GM21381 (cell line): Measurements from ENCODE around the gene ARF1.
A peak's percentile ranks its signal among the peaks of the same experiment; 100 is the strongest.
"Not testable (repeated sequence)": the region's sequence is repeated elsewhere in the genome, so short reads cannot be mapped to it uniquely, and the experiment has no call there.

Experiments used
- ATAC-seq: cut with Tn5 transposase; IDR thresholded peaks from one replicate; pipeline ENCODE4 v1.9.1; 2021; ENCODE audit warnings: mild to moderate bottlenecking, moderate library complexity; ENCODE audit not compliant: unreplicated experiment

ARF1 gene

DNA sequence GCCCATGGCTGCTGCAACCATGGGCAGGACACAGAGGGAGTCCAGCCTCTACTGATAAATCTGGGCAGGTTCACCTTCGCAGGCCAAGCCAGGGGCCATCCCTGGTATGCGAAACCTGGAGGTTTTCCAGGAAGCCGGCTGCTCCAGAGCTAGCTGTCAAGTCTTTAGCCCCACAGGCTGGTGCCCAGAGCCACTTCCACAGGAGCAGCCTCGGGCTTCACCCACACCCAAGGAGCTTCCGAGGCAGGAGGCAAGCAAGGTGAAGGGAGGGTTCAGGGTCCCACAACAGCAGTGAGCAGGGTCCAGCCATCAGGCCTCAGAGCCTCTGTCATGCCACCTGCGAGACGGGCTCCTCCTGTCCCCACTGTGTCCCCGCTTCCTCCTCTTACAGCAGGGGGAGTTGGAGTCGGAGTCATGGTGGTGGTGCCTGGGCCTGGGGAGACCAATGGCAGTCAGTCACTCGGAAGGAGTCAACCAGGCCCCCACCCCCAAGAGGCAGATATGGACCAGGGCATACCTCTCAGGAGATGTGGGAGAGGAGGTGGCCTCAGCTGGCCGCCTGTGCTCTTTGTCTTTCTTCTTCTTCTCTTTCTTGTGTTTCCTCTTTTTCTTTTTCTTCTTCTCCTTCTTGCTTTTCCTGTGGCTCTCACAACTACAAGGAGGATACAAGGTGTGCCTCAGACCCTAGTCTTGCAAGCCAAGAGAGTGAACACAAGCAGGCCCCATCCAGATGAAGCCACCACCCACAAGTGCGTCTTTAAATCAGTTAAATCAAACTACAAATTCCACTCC lies 18.5 kb downstream of the ARF1 start:
- ATAC-seq = no peak

DNA sequence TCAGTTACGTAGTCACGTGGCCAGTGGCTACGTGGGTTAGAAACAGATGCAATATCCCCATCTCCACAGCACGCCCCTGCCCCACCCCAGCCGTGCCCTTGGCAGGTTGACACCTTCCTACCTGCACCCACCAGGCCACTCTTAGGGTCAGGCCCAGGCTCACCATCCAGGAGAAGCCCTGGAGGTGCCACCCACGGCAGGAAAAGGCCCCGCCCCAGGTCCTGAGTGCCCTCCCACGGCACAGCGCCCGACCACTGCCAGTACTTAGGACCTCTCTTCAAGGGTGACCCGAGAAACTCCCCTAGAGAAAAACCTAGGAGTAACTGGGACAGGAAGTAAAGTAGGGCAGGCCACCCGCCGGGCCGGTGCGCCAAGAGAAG lies 19.1 kb downstream of the ARF1 start:
- ATAC-seq = no peak

DNA sequence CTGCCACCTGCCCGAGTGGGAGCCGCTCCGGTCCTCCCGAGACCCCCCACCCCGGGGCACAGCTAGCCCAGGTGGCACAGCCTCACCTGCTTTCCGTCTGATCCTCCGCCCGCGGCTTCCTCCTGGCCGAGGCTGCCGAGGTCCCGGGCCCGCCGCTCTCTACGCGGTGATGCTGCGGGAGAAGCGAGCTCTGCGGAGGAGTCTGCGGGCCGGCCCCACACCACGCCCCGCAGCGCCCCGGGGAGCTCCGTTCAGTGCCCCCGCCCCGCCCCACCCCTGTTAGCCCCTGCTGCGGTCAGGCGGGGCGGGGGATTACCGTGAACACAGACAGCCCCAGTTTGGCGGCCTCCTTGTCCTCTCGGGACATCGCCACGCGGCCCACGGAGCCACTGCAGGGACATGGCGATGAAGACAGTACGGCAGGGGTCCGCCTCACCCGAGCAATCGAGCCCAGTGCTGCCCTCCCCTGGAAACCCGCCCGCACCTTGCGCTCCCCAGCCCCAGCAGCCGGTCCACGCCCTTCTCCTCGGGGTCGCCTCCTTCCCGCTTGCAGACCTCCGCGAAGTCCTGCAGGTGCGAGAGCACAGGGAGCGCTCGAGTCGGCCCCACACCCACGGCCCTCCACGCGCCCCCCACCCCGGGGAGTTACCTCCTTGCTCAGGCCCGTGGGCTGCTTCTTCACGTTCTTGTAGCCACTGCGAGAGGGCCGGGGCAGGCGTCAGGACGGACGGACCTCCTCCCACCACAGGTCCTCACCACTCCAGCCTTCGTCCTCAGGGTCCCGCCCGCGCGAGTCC lies 19.7 kb downstream of the ARF1 start:
- ATAC-seq = peak; percentile 18

- ATAC-seq = peak; percentile 69
These were observed 20.5 kb downstream of the ARF1 start, which contains the start of gene C1orf35 for GRCh38 chr1:228102791-228103620. Gene C1orf35 (minus strand): TSS chr1:228103325. CDS start chr1:228103227, 98 bp downstream.

DNA sequence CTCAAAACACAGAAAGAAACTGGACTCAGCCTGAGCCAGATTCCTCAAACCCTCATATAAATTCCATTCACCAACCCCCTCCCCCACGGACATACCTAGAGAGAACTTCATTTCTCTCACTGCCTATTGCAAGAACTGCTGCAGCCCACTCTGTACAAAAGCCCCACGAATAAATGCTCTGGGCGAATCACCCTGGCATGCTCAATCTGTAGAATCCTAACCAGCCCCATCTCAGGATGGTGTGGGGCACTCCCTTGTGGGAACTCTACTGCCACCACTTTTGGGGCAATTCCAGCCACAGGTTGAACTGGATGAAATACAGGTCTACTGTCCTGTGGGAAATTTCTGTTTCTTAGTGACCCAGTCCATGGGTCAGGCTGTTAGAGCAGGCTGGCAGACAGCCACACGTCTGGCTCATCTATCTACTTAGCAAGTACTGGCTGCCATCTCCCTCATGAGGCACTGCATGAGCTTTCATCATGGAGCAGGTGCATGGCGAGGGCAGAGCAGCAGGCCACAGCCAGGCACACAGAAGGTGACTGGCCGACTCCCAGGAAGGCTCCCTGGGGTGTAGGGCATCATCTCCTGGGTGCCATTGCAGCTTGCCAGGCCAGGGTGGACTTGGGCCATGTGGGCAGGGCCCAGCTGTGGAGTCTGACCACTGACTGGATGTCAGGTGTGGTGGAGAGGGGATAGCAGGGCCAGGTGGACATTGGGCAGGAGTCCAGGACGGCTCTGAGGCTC lies 22.2 kb downstream of the ARF1 start:
- ATAC-seq = no peak

GRCh38 chr1:228105270-228105995 lies 22.9 kb downstream of the ARF1 start:
- no peak for ATAC-seq

DNA sequence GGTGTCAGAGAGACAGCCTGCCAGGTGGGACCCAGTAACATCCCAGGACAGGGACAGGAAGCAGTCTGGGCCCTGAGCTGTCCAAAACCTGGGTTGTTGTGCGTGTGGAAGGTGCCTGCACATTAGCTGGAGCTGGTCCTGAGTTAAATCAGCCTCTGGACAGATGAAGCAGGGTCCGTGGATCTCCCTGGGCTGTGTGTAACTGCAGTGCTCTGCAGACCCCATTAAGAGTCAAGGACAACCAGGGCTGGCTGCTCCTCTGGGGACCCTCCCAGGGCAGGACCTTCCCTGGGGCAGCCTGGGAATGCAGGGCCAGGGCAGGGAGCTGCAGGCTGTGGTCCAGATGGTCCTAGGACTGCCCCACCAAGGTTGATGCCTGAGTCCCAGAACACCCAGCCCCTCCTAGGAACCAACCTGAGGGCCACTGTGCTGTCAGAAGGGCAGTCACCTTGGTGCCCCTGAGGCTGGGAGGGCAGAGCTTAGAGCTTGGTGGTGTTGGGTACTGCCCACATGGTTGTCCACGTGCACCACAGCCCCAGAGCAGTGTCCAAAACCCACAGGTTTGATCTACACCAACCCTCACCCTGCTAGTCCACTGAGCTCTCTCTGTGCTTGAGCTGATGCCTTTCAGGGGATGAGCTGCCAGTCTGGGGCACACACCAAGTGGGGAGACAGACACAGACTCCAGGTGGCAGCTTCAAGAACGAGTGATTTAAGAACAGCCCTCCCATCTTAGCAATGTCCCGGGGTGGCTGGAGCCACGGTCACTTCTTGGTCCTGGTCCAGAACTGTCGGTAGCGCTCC lies 23.7 kb downstream of the ARF1 start:
- ATAC-seq = no peak

- ATAC-seq = no peak
These were observed 24.2 kb downstream of the ARF1 start for GRCh38 chr1:228106800-228107054.

DNA sequence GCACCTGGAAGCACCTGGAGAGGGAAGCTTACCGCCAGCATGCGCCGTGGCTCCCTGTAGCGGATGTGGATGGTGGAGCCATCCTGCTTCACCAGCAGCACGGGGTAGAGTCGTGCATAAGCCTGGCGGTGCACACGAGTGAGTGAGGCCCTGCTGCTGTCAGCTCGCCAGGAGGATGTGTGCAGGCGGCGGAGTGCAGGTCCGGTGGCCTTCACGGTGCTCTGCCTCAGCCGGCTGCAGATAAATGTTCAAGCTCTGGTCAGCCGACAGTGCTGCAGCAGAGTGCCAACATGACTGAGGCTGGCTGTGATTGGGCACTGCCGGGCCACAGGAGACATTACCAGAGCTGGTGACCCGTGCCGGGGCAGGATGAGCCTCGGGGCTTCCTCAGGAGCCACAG lies 25.1 kb downstream of the ARF1 start:
- ATAC-seq = no peak

DNA sequence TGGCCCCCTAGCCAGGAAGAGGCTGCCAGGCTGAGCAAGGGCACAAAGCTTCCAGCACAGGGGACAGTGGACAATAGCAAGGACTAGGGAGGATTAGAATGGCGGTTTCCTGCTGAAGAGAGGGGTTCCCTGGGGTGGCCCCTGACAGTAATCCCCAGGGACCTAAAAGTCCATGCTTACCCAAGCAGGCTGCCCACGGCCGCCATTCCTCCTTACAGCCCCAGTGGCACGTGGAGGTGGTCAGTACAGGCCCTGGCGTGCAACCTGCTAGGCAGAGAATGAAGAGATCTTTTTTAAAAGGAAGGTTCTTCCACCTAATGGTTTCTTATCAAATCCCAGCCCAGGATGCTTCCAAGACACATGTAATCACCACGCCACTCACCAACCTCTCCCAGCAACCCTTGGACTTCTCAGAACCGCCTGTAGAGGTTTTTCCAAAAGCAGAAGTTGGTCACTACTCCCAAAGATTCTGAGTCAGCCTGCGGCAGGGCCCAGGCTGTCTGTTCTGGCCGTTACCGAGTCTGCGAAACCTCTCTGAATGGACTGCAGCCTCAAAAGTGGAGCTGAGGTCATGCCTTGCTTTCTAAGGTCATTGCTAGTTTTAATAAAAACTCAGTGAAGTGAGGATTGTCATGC lies 25.7 kb downstream of the ARF1 start:
- ATAC-seq = no peak

DNA sequence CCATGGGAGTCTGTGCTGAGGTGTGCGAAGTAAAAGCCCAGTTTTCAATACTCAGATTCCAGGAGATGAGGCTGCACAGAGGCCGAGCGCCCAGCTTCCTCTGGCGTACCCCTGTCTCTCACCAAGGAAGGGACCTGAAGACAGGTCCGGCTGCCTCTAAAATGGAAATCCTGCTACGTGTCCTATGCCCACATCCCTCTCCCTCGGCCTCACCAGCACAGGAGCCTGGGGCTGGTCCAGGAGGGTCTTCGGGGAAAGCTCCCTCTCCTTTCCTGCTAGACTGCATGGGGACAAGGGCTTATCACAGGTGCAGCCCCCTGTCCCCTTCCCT lies 26.2 kb downstream of the ARF1 start:
- no peak for ATAC-seq

GRCh38 chr1:228109073-228109961 lies 26.8 kb downstream of the ARF1 start, which contains the start of gene MRPL55:
Gene MRPL55 (minus strand): TSS chr1:228109299. CDS start chr1:228108260, 1,039 bp downstream.
- peak; percentile 87 for ATAC-seq

GRCh38 chr1:228109962-228110488 lies 27.5 kb downstream of the ARF1 start:
- no peak for ATAC-seq

DNA sequence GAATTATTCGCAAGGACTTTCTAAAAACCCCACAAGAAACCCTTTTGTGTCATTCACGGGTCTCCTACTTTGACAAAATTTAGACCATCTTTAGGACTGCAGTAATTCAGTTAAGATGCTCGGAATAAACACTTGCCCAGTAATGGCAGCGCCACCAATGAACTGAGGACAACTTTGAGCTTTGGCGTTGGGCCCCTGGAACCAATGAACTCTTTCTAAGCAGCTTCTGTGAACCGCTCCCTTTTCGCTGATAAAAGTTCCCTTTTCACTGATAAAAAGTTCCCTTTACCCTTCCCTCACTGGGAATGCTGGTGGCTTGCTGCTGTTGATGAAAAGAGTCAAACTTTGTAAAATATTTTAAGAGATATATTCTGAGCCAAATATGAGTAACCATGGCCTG lies 28.0 kb downstream of the ARF1 start:
- no peak for ATAC-seq

GRCh38 chr1:228111315-228111714 lies 28.8 kb downstream of the ARF1 start:
- ATAC-seq = not testable (repeated sequence)

DNA sequence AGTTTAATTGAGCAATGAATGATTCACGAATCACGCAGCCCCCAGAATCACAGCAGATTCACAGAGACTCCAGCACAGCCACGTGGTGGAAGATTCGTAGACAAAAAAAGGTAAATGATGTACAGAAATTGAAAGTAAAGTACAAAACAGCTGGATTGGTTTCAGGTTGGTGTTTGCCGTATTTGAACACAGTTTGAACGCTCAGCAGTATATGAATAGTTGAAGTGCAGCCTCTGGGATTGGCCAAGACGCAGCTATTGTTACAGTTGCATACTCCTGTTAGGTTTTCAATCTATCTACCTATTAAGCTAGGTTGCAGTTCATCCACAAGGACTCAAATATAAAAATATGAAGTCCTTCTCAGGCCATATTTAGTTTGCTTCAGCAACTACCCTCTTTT lies 29.7 kb downstream of the ARF1 start:
- ATAC-seq = no peak

GRCh38 chr1:228112617-228113016 lies 30.1 kb downstream of the ARF1 start:
- ATAC-seq = no peak

GRCh38 chr1:228114827-228115226 lies 32.3 kb downstream of the ARF1 start:
- ATAC-seq = no peak
